GF-D8 (cell line): ENCODE data around the gene RAB11FIP3.
A peak's percentile ranks its signal among the peaks of the same experiment; 100 is the strongest.

ENCODE experiments used
- DNase-seq: peaks from one replicate; lab custom pipeline; 2025; lab: John Stamatoyannopoulos, UW

Gene RAB11FIP3

DNA sequence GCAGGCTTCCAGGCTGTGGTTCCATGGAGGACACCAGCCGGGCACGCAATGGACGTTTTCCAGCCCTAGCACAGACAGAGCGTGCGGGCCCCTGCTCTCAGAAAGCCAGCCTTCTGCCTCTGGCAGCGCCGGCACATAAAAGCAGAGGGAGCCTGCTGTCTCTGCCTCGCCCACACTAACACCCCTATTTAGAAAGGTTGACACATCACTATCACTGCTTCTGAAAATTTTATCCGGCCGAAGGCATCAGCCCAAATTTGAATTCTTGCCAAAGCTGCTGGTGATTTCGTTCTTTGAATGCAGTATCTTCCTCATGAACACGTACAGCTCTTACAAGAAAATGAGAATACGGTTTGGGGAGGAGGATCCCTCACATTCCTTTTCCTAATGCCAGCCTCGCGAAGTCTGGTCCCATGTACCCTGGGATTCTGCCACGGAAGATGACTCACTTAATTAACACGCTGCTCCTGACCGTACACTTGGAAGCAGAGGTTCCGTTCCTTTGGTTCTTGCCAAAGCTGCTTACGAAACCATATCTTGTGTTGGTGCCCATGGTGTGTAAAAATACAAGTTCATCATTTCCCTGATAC is 1.3 kb upstream of the RAB11FIP3 start:
- DNase-seq, result no peak

DNA sequence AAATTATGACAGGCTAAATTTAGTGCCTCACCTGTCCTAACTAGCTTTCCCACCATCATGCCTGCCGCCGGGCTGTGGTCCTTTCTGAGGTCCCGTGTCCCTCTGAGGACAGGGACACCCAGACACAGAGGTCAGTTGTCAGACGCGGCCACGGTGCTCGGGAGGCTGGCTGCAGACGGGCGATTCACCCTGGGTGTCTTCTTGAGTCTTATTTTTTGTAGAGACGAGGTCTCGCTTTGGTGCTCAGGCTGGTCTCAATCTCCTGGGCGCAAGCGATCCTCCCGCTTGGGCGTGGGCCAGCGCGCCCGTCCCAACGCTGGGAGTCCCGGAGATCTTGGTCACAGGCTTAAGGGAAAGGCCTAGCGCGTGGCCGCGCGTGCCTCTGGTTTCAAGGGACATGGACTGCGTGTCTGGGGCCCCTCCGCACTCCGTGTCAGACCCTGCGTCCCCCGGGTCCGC is 797 bp upstream of the RAB11FIP3 start:
- no peak for DNase-seq

GRCh38 chr16:425740-426114 is 278 bp downstream of the RAB11FIP3 start:
- DNase-seq, result no peak

GRCh38 chr16:426115-426905 is 861 bp downstream of the RAB11FIP3 start:
- no peak for DNase-seq

DNA sequence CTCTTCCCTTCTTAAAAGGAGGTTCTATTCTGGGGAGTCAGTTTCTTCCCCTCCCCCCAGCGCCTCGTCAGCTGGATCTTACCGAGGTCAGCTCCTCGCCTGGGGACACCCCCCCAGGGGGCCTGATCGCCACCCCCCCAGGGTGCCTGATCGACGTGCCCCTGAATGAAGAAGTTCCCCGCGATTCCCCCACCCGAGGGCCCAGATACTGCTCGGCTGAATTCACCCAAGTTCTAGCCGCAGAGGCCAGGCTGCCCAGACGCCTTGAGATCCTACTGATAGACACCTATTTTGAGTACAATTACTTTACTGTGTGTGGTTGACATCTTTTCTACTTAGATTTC is 1.4 kb downstream of the RAB11FIP3 start:
- no peak for DNase-seq

- no peak for DNase-seq
Observed at GRCh38 chr16:427250-427649, 1.8 kb downstream of the RAB11FIP3 start.

GRCh38 chr16:430904-431303 is 5.5 kb downstream of the RAB11FIP3 start:
- DNase-seq, result no peak

- no peak for DNase-seq
Observed at GRCh38 chr16:440627-441026, 15.2 kb downstream of the RAB11FIP3 start.

- DNase-seq, result no peak
Observed at GRCh38 chr16:441447-441846, 16.0 kb downstream of the RAB11FIP3 start.

- DNase-seq, result no peak
Observed at GRCh38 chr16:442976-443375, 17.5 kb downstream of the RAB11FIP3 start.

- no peak for DNase-seq
Observed at GRCh38 chr16:444027-444426, 18.6 kb downstream of the RAB11FIP3 start.

- DNase-seq, result no peak
Observed at GRCh38 chr16:445566-445965, 20.1 kb downstream of the RAB11FIP3 start.

GRCh38 chr16:450385-450784 is 24.9 kb downstream of the RAB11FIP3 start:
- DNase-seq, result no peak

DNA sequence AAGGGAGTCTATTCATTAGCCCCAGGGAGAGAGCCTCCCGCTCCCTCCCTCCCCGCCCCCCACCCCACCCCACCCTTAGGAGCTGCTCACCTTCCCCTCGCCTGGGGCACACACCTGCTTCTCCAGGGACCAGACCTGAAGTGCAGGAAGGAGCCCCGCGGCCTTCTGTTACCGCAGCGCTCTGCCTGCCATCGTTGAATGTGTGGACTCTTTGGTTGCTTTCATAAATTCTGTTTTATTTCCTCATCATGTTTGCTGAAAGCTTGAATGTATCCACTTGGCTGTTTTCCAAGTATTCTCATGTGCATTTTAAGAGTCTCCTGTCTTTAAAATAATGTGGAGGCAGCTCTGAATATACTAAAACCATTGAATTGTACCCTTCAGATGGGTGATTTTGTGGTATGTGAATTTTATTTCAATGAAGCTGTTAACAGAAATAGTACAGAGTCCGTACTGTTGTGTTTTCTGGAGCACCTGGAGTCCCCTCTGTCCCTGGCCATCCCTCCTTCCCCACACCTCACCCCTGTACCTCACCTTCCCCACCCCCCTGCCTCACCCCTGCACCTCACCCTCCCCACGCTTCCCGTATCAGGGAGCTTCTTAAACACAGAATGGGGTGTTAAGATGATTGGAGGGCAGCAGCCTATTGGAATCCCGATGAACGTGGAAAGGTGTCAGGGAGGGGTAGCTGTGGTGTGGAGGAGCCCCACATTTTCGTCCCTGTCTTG is 25.5 kb downstream of the RAB11FIP3 start:
- no peak for DNase-seq

DNA sequence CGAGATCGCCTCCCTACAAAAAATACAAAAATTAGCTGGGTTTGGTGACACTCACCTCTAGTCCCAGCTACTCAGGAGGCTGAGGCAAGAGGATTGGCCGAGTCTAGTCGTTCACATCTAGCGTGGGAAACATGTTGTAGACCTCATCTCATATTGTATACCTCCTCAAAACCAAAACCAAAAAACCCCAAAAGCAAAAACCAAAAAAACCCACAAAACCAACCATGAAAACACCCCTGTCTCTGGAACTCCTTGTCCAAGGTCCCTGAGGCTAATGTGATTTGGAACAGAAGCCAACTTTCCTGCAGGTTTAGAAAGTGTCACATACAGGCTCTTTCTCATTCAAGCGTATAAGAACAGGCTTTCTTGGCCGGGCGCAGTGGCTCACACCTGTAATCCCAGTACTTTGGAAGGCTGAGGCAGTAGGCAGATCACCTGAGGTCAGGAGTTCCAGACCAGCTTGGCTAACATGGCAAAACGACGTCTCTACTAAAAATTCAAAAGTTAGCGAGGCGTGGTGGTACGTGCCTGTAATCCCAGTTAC is 29.0 kb downstream of the RAB11FIP3 start:
- DNase-seq, result no peak

DNA sequence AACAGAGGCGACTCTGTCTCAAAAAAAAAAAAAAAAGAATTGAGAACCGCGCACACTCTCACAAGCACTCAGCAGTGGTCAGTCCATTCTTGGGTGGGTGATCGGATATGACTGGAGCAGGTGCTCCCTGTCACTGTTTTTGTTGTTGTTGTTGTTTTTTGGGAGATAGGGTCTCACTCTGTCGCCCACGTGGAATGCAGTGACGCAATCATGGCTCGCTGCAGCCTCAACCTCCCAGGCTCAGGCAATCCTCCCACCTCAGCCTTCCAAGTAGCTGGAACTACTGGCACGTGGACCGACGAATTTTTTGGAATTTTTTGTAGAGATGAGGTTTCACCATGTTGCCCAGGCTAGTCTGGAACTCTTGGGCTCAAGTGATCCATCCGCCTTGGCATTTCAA is 30.0 kb downstream of the RAB11FIP3 start:
- no peak for DNase-seq

- no peak for DNase-seq
Observed at GRCh38 chr16:456891-457483, 31.5 kb downstream of the RAB11FIP3 start.

DNA sequence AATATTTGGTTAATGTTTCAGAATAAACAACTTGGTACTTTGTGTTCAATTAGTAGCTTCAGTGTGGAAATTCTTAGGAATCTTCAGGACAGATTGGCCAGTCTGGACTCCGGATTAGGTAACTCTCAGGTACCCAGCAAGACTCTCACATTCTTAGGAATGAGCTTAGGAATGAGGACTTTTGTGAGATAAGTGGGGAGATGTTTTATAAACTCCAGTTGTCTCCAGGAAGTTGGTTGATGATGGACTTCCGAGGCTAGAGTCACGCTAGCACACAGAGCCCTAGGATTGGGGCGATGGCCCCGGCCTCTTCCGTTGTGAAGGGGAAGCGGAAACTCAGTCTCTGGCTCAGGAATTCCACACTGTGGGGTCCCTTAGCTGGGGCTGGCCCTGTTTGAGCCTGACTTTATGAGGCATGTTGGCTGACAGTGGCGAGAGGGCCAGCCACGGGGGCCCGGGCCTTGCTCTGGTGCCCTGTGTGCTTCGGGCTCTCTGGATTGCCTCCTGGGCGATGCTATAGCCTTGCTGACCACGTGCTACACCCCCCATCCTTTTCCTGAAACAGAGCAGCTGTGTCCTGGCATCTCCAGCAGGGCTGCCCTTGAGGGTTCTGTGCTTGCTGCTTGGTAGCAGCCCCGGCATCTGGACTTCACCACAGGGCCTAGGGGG is 32.4 kb downstream of the RAB11FIP3 start:
- DNase-seq, result peak; percentile 31

DNA sequence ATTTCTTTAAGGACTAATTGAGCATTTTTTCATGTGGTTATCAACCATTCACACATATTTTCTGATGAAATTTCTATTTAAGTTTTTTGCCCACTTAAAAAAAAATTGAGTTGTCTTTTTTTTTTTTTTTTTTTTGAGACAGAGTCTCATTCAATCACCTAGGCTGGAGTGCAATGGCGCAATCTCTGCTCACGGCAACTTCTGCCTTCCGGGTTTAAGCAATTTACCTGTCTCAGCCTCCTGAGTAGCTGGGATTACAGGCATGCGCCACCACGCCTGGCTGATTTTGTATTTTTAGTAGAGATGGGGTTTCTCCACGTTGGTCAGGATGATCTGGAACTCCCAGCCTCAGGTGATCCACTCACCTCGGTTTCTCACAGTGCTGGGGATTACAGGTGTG is 34.3 kb downstream of the RAB11FIP3 start:
- DNase-seq, result no peak

DNA sequence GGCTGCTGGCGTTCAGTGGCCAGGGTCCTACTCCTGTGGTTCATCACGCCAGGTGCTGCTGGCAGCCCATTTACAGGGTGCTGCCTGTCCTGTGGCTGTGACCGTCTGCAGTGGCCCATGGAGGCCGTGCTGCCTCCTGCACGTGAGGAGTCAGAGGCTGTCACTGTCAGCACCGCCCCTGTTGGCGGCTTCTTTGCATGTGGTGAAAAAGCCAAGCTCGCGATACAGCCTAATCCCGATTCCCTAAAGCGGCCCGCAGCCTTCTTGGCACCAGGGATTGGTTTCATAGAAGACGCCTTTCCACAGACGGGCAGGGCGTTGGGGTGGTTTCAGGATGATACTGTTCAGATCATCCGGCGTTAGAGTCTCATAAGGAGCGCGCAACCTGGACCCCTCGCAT is 35.3 kb downstream of the RAB11FIP3 start:
- no peak for DNase-seq

DNA sequence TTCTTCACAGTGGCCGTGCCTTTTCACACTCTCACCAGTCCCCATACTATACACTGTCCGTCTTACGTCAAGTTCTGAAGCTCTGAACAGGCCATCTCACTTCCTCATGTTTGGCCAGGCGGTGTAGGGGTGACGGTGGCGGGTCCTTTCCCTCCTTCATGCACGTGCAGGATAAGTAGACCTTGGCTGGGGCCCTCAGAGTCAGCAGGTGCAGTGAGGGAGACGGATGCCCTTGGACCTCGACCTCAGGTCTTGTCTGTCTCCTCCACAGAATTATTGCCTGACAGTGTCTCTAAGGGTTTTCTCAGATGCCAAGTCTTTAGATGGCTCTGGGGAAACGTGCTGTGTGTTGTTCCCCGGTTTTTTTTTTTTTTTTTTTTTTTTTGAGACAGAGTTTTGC is 37.6 kb downstream of the RAB11FIP3 start:
- DNase-seq, result no peak

- no peak for DNase-seq
Observed at GRCh38 chr16:466651-467050, 41.2 kb downstream of the RAB11FIP3 start.
